ENCODE data around the gene CCDC12.

CCDC12 gene

DNA sequence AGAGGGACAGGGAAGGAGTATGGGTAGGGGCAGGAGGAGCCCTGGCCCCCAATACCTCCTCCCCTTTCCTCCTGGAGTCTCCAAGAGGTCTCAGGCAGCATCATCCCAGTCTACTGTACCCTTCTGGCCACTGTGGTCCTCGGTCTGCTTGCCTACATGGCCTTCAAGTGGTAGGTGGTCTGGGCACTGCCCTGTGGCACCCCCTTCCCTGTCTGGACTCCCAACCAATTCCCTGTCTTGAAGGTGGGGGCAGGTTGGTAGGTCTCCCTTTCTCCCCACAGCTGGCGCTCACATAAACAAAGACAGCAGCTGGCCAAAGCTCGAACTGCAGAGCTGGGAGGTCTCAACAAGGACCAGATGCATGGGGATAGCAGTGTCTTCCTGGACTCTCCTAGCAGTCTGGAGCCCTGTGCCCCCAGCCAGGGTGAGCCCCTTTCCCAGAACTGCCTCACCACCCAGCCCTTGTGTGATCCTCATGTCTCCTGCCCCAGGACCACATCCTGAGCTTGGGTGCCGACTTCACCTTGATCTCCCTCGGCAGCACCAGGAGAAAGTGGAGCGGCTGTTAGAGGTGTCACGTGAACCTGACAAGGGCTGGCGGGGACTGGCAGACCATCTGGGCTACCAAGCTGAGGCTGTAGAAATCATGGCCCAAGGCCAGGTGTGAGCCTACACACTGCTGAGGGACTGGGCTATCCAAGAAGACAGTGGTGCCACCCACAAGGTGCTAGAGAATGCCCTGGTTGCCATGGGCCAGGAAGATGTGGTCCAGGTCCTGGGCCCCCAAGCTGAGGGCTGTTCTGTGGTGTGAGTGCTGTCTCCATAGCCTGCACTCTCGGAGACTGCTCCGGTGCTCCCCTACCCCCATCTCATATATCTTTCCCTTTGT is 36.0 kb upstream of the CCDC12 start:
- DNase-seq (ENCODE audit: extremely low read depth, low read depth) = no peak
- H3K4me3 ChIP-seq (replicated peaks; ENCODE audit: low read depth, low read length) = no peak overlapping the region
- no peak for TF ChIP-seq CTCF (IDR thresholded peaks at IDR 0.05; ENCODE audit: low read depth, low read length, missing control alignments)

- no peak overlapping the region for H3K4me3 ChIP-seq (replicated peaks; ENCODE audit: low read depth, low read length)
- TF ChIP-seq CTCF (IDR thresholded peaks at IDR 0.05; ENCODE audit: low read depth, low read length, missing control alignments) = no peak
- DNase-seq (ENCODE audit: extremely low read depth, low read depth) = no peak
Observed at GRCh38 chr3:47011371-47011770, 34.8 kb upstream of the CCDC12 start.

GRCh38 chr3:47010910-47011309 is 34.4 kb upstream of the CCDC12 start:
- no peak overlapping the region for H3K4me3 ChIP-seq (replicated peaks; ENCODE audit: low read depth, low read length)
- no peak for TF ChIP-seq CTCF (IDR thresholded peaks at IDR 0.05; ENCODE audit: low read depth, low read length, missing control alignments)
- no peak for DNase-seq (ENCODE audit: extremely low read depth, low read depth)

GRCh38 chr3:47010111-47010712 is 33.7 kb upstream of the CCDC12 start:
- TF ChIP-seq CTCF (IDR thresholded peaks at IDR 0.05; ENCODE audit: low read depth, low read length, missing control alignments) = no peak
- no peak for DNase-seq (ENCODE audit: extremely low read depth, low read depth)
- peak overlapping the region; percentile 38 for H3K4me3 ChIP-seq (replicated peaks; ENCODE audit: low read depth, low read length)

DNA sequence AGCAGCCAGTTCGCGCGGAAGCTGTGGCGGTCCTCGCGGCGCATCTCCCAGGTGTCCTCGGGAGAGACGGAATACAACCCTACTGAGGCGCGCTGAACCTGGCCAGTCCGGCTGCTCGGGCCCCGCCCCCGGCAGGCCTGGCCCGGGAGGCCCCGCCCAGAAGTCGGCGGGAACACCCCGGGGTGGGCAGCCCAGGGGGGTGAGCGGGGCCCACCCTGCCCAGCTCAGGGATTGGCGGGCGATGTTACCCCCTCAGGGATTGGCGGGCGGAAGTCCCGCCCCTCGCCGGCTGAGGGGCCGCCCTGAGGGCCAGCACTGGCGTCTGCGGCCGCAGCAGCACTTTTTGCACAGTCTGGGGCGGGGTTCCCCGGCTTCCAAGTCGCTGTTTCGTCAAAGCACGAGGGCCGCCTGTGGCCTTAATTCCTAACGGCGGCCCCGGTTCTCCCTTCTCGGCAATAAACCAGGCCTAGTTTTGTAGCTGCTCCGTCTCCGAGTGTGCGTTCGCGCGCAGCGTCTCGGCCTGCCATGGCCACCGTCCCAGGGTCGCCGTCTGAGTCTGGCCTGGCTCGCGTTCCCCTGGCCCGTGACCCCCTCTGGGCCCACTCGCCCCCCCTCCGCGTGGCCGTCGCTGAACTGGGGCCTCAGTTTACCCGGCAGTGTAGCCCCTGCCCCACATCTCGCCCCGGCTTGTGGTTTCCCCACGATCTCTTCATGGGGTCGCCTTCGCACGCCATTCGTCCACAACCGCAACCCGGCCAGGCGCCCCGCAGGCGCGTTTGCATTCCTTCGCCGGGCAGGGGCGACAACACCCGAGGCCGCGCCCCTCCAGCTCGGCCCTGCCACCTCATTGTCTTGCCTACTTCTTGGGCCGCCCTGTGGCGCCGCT is 32.9 kb upstream of the CCDC12 start:
- H3K4me3 ChIP-seq (replicated peaks; ENCODE audit: low read depth, low read length) = peak overlapping the region; percentile 38
- TF ChIP-seq CTCF (IDR thresholded peaks at IDR 0.05; ENCODE audit: low read depth, low read length, missing control alignments) = no peak
- DNase-seq (ENCODE audit: extremely low read depth, low read depth) = peak; percentile 57

GRCh38 chr3:47008851-47009224 is 32.3 kb upstream of the CCDC12 start:
- H3K4me3 ChIP-seq (replicated peaks; ENCODE audit: low read depth, low read length) = peak overlapping the region; percentile 38
- no peak for TF ChIP-seq CTCF (IDR thresholded peaks at IDR 0.05; ENCODE audit: low read depth, low read length, missing control alignments)
- no peak for DNase-seq (ENCODE audit: extremely low read depth, low read depth)
